GM10266 (cell line): ENCODE data around the gene ANKRD60.

ENCODE experiments used
- DNase-seq: peaks from one replicate; pipeline ENCODE4 v3.0.0; 2012; ENCODE audit errors: extremely low spot score
- CTCF ChIP-seq: IDR thresholded peaks from 2 replicates; pipeline ENCODE4 v1.5.1; 2012; ENCODE audit warnings: mild to moderate bottlenecking, low read depth; ENCODE audit not compliant: control insufficient read depth, insufficient read depth; ENCODE audit errors: missing control alignments

The ANKRD60 gene

GRCh38 chr20:58192567-58192966, 35.9 kb downstream of the ANKRD60 start:
- peak; percentile 55 for DNase-seq
- peak; percentile 78 for TF ChIP-seq CTCF

- no peak for DNase-seq
- no peak for TF ChIP-seq CTCF
These were observed 36.4 kb downstream of the ANKRD60 start for GRCh38 chr20:58192065-58192464.

- no peak for TF ChIP-seq CTCF
- no peak for DNase-seq
These were observed 39.9 kb downstream of the ANKRD60 start for GRCh38 chr20:58188527-58188926.

- no peak for TF ChIP-seq CTCF
These were observed 43.5 kb downstream of the ANKRD60 start for GRCh38 chr20:58184984-58185383.

GRCh38 chr20:58184063-58184462, 44.4 kb downstream of the ANKRD60 start:
- TF ChIP-seq CTCF, result no peak
- no peak for DNase-seq

More at GRCh38 chr20:58184984-58185383, 43.5 kb downstream of the ANKRD60 start:
- no peak for DNase-seq

GRCh38 chr20:58182521-58183140, 45.8 kb downstream of the ANKRD60 start:
- TF ChIP-seq CTCF, result no peak
- DNase-seq, result no peak

GRCh38 chr20:58179432-58180099, 48.9 kb downstream of the ANKRD60 start:
- DNase-seq, result peak; percentile 81
- TF ChIP-seq CTCF, result peak; percentile 95
